Endothelial cell of umbilical vein (primary cell): ENCODE measurements around the gene PIK3C3.

Experiments used
- GATA2 ChIP-seq: IDR thresholded peaks from 2 replicates; pipeline ENCODE4 v1.7.0; 2011; ENCODE audit warnings: low read depth, mild to moderate bottlenecking, moderate library complexity, mixed read lengths, low read length; ENCODE audit not compliant: insufficient read length, insufficient read depth
- MYC ChIP-seq: IDR thresholded peaks from one replicate; pipeline ENCODE4 v1.6.1; 2011; ENCODE audit warnings: mild to moderate bottlenecking, low read depth, low read length
- POLR2A ChIP-seq: IDR thresholded peaks from 2 replicates; pipeline ENCODE4 v1.6.1; 2012; ENCODE audit warnings: low read depth, mild to moderate bottlenecking, control low read depth, low read length
- TF ChIP-seq, protein P1 (sequence below), 2 donors: IDR thresholded peaks; 1 replicate in 1 of 2; 2 replicates in 1 of 2; pipeline ENCODE4 v1.5.1; 2011; ENCODE audit warnings: low read length in 2 of 2, mild to moderate bottlenecking in 2 of 2, moderate library complexity in 2 of 2, control low read depth in 1 of 2, inconsistent platforms in 1 of 2, low read depth in 1 of 2; ENCODE audit not compliant: insufficient read depth in 1 of 2; ENCODE audit errors: extremely low read depth in 1 of 2

DNA sequence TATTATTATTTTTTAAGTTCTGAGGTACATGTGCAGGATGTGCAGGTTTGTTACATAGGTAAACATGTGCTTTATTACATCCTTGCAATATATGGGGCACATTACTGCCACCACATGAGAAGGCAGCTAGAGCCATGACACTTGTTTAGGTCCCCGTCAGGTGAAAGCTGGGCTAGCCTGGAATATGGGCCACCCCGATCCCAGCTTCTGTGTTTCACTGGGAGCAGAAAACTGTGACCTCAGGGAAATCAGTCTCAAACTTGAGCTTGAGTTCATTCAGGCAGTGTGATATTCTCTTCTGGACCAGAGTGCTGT lies 176.9 kb downstream of the PIK3C3 start:
- TF ChIP-seq MYC = no peak
- no peak for TF ChIP-seq GATA2
- TF ChIP-seq, protein P1, sequence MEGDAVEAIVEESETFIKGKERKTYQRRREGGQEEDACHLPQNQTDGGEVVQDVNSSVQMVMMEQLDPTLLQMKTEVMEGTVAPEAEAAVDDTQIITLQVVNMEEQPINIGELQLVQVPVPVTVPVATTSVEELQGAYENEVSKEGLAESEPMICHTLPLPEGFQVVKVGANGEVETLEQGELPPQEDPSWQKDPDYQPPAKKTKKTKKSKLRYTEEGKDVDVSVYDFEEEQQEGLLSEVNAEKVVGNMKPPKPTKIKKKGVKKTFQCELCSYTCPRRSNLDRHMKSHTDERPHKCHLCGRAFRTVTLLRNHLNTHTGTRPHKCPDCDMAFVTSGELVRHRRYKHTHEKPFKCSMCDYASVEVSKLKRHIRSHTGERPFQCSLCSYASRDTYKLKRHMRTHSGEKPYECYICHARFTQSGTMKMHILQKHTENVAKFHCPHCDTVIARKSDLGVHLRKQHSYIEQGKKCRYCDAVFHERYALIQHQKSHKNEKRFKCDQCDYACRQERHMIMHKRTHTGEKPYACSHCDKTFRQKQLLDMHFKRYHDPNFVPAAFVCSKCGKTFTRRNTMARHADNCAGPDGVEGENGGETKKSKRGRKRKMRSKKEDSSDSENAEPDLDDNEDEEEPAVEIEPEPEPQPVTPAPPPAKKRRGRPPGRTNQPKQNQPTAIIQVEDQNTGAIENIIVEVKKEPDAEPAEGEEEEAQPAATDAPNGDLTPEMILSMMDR (IDR thresholded peaks at IDR 0.05; ENCODE audit: extremely low read depth in 1 of 2, insufficient read depth in 1 of 2, low read depth in 1 of 2, low read length in 2 of 2) = no peak
- no peak for TF ChIP-seq POLR2A
